Natural killer cell (primary cell): ENCODE measurements around the gene CARMIL1. TPM values are rescaled to one million over a fixed set of nuclear protein-coding genes. Genes with fewer than 3 reads are reported as not detected.
"Not testable (repeated sequence)": the region's sequence is repeated elsewhere in the genome, so short reads cannot be mapped to it uniquely, and the experiment has no call there.

Experiments
- ATAC-seq, 3 donors: fragments of 150-1000 bp in 2 of 3; fragments of 200-7000 bp in 1 of 3; cut with Tn5 transposase; 1 replicate in 1 of 3; 2 replicates in 2 of 3; pipeline ENCODE4 v1.10.0; 2021; ENCODE audit warnings: mild to moderate bottlenecking in 2 of 3, moderate library complexity in 2 of 3
- DNase-seq, 2 donors: peaks; one replicate each; pipeline versions ENCODE4 v3.0.0 to v3.0.0-alpha.2; 2013 to 2021; ENCODE audit warnings: mixed read lengths in 1 of 2
- H3K27ac ChIP-seq: one replicate; pipeline ENCODE4 v1.5.1; 2013; ENCODE audit warnings: mild to moderate bottlenecking, low read length
- H3K27me3 ChIP-seq: one replicate; pipeline ENCODE4 v1.6.1; 2013; ENCODE audit warnings: low read length; ENCODE audit not compliant: control insufficient read depth, insufficient read depth
- H3K36me3 ChIP-seq: one replicate; pipeline ENCODE4 v1.6.1; 2013; ENCODE audit warnings: low read length; ENCODE audit not compliant: control insufficient read depth, insufficient read depth
- H3K4me1 ChIP-seq: one replicate; pipeline ENCODE4 v1.6.1; 2013; ENCODE audit warnings: low read length; ENCODE audit not compliant: control insufficient read depth, insufficient read depth
- H3K4me3 ChIP-seq: one replicate; pipeline ENCODE4 v1.5.1; 2013; ENCODE audit warnings: low read length
- H3K9me3 ChIP-seq: one replicate; pipeline ENCODE4 v1.6.1; 2013; ENCODE audit warnings: low read length; ENCODE audit not compliant: control insufficient read depth, insufficient read depth
- H3K27ac Mint-ChIP-seq, 2 donors: one replicate each; pipeline ENCODE4 v1.8.0; 2022; ENCODE audit warnings: mild to moderate bottlenecking in 2 of 2, mixed read lengths in 2 of 2, moderate library complexity in 1 of 2
- H3K27me3 Mint-ChIP-seq, 2 donors: one replicate each; pipeline ENCODE4 v1.8.0; 2022; ENCODE audit warnings: low read depth in 2 of 2, mixed read lengths in 2 of 2
- H3K36me3 Mint-ChIP-seq: one replicate; pipeline ENCODE4 v1.8.0; 2022; ENCODE audit warnings: mixed read lengths
- H3K4me1 Mint-ChIP-seq, 2 donors: one replicate each; pipeline ENCODE4 v1.8.0; 2022; ENCODE audit warnings: mixed read lengths in 2 of 2
- H3K4me3 Mint-ChIP-seq: one replicate; pipeline ENCODE4 v1.8.0; 2022; ENCODE audit warnings: mild to moderate bottlenecking, moderate library complexity, mixed read lengths
- H3K9me3 Mint-ChIP-seq, 2 donors: one replicate each; pipeline ENCODE4 v1.8.0; 2022; ENCODE audit warnings: mixed read lengths in 2 of 2
- CTCF ChIP-seq: fragments of 200-600 bp; IDR thresholded peaks from one replicate; pipeline ENCODE4 v1.8.0; 2022; ENCODE audit warnings: antibody characterized with exemption
- WGBS: methylation state at CpG from one replicate; pipeline ENCODE4 v1.1.7; 2013; ENCODE audit warnings: missing lambda C conversion rate; ENCODE audit not compliant: insufficient coverage; 5-methylcytosine and 5-hydroxymethylcytosine counted together
- intact Hi-C: fragments of 100-400 bp; cut with micrococcal nuclease; formaldehyde crosslinking; loops from one replicate; pipeline ENCODE4 v1.14.2; 2022
- total RNA-seq, 4 donors: library from RNA; stranded (reverse); fragments of 120-200 nt in 1 of 4; gene quantifications; one replicate each; pipeline versions ENCODE4 v1.2.3 to v1.2.4, GENCODE V29; 2013 to 2022

Gene CARMIL1
- total RNA-seq, 3 donors from 2014 or later (not counting 1 experiment from before 2014, with no cell fraction given), result 0.25 to 1.1 (median 0.35) TPM

GRCh38 chr6:25583099-25583498, 303.9 kb downstream of the CARMIL1 start:
- TF ChIP-seq CTCF, result no peak
- Mint-ChIP-seq H3K4me3 (no peak overlapping the region), H3K4me1 (peaks cover 6 to 7% of the 10 kb centered on the region in 2 donors), H3K27me3 (no peaks in the 10 kb centered on the region), H3K9me3 (no peaks in the 10 kb centered on the region), H3K36me3 (no peaks in the 10 kb centered on the region), H3K27ac (no peak overlapping the region)
- Histone ChIP-seq H3K27me3 (no peaks in the 10 kb centered on the region), H3K9me3 (no peaks in the 10 kb centered on the region), H3K4me3 (no peak overlapping the region), H3K27ac (no peak overlapping the region), H3K36me3 (no peaks in the 10 kb centered on the region), H3K4me1 (no peaks in the 10 kb centered on the region)
- ATAC-seq (no peak), DNase-seq (no peak)
- intact Hi-C loops, result no loop called here

GRCh38 chr6:25583906-25584305, 304.7 kb downstream of the CARMIL1 start:
- intact Hi-C loops, result no loop called here
- DNase-seq (no peak), ATAC-seq (no peak)
- H3K9me3 ChIP-seq, result no peaks in the 10 kb centered on the region
- no peak overlapping the region for H3K4me3 ChIP-seq
- H3K9me3 Mint-ChIP-seq, result no peaks in the 10 kb centered on the region
- no peak overlapping the region for H3K4me3 Mint-ChIP-seq
- no peaks in the 10 kb centered on the region for H3K36me3 ChIP-seq
- H3K4me1 ChIP-seq, result no peaks in the 10 kb centered on the region
- no peaks in the 10 kb centered on the region for H3K27me3 ChIP-seq
- 100% methylated on average over 2 of the region's 3 CpGs for WGBS
- no peaks in the 10 kb centered on the region for H3K27me3 Mint-ChIP-seq
- H3K36me3 Mint-ChIP-seq, result no peaks in the 10 kb centered on the region
- H3K4me1 Mint-ChIP-seq, result peaks cover 6 to 7% of the 10 kb centered on the region in 2 donors
- TF ChIP-seq CTCF, result no peak
- H3K27ac Mint-ChIP-seq, result no peak overlapping the region
- no peak overlapping the region for H3K27ac ChIP-seq

- H3K27me3 ChIP-seq, result no peaks in the 10 kb centered on the region
- no peak for ATAC-seq
- no peak overlapping the region for H3K4me3 ChIP-seq
- WGBS, result 88% methylated on average over 2 of the region's 4 CpGs
- no peaks in the 10 kb centered on the region for H3K9me3 Mint-ChIP-seq
- no peaks in the 10 kb centered on the region for H3K36me3 ChIP-seq
- TF ChIP-seq CTCF, result no peak
- H3K4me1 ChIP-seq, result no peaks in the 10 kb centered on the region
- no peaks in the 10 kb centered on the region for H3K9me3 ChIP-seq
- no peak for DNase-seq
- no peaks in the 10 kb centered on the region for H3K36me3 Mint-ChIP-seq
- no peak overlapping the region for H3K27ac ChIP-seq
- H3K4me3 Mint-ChIP-seq, result no peak overlapping the region
- H3K27ac Mint-ChIP-seq, result no peak overlapping the region
- intact Hi-C loops, result no loop called here
- no peaks in the 10 kb centered on the region for H3K27me3 Mint-ChIP-seq
- peaks cover 2% of the 10 kb centered on the region in 2 donors for H3K4me1 Mint-ChIP-seq
These were observed 306.1 kb downstream of the CARMIL1 start for GRCh38 chr6:25585225-25585624.

- H3K27me3 ChIP-seq, result not testable (repeated sequence)
These were observed 306.9 kb downstream of the CARMIL1 start for GRCh38 chr6:25586119-25586518.

More at GRCh38 chr6:25586119-25586518, 306.9 kb downstream of the CARMIL1 start:
- H3K4me1 Mint-ChIP-seq, H3K9me3 Mint-ChIP-seq, H3K9me3 ChIP-seq, intact Hi-C loops, H3K36me3 Mint-ChIP-seq, H3K4me1 ChIP-seq, ATAC-seq, DNase-seq, H3K27ac ChIP-seq, H3K4me3 ChIP-seq, H3K4me3 Mint-ChIP-seq, H3K36me3 ChIP-seq, H3K27ac Mint-ChIP-seq, H3K27me3 Mint-ChIP-seq: not testable (repeated sequence)
- 94% methylated on average over 22 of the region's 30 CpGs for whole genome bisulfite sequencing
